GM18907 (cell line): Measurements from ENCODE around the gene PDE4D.

Experiments used
- ATAC-seq: cut with Tn5 transposase; IDR thresholded peaks from one replicate; pipeline ENCODE4 v1.9.1; 2021; ENCODE audit warnings: mild to moderate bottlenecking, moderate library complexity; ENCODE audit not compliant: unreplicated experiment

The PDE4D gene

GRCh38 chr5:59529239-59529638 is 364.3 kb downstream of the PDE4D start:
- ATAC-seq, result no peak

GRCh38 chr5:59528202-59528862 is 365.2 kb downstream of the PDE4D start:
- no peak for ATAC-seq

- no peak for ATAC-seq
Measured at GRCh38 chr5:59525957-59526356, 367.6 kb downstream of the PDE4D start.

- ATAC-seq, result no peak
Measured at GRCh38 chr5:59525311-59525710, 368.2 kb downstream of the PDE4D start.

- ATAC-seq, result no peak
Measured at GRCh38 chr5:59522201-59522831, 371.2 kb downstream of the PDE4D start.

- ATAC-seq, result no peak
Measured at GRCh38 chr5:59521476-59521875, 372.1 kb downstream of the PDE4D start.

- ATAC-seq, result no peak
Measured at GRCh38 chr5:59519338-59519737, 374.2 kb downstream of the PDE4D start.

GRCh38 chr5:59517926-59518585 is 375.5 kb downstream of the PDE4D start:
- no peak for ATAC-seq

GRCh38 chr5:59516161-59516560 is 377.4 kb downstream of the PDE4D start:
- no peak for ATAC-seq

GRCh38 chr5:59506285-59506877 is 387.1 kb downstream of the PDE4D start:
- ATAC-seq, result no peak

- ATAC-seq, result no peak
Measured at GRCh38 chr5:59504043-59504442, 389.5 kb downstream of the PDE4D start.

GRCh38 chr5:59503220-59503619 is 390.3 kb downstream of the PDE4D start:
- no peak for ATAC-seq

- no peak for ATAC-seq
Measured at GRCh38 chr5:59501316-59501715, 392.2 kb downstream of the PDE4D start.

GRCh38 chr5:59500014-59500413 is 393.5 kb downstream of the PDE4D start:
- no peak for ATAC-seq

- no peak for ATAC-seq
Measured at GRCh38 chr5:59497207-59497606, 396.3 kb downstream of the PDE4D start.

GRCh38 chr5:59496524-59497134 is 396.9 kb downstream of the PDE4D start:
- ATAC-seq, result no peak

GRCh38 chr5:59491945-59492344 is 401.6 kb downstream of the PDE4D start:
- ATAC-seq, result no peak

GRCh38 chr5:59489551-59489950 is 404.0 kb downstream of the PDE4D start:
- ATAC-seq, result no peak

- no peak for ATAC-seq
Measured at GRCh38 chr5:59487772-59488729, 405.5 kb downstream of the PDE4D start.

GRCh38 chr5:59487068-59487686 is 406.3 kb downstream of the PDE4D start:
- no peak for ATAC-seq
